Measurements from ENCODE around the gene LRRIQ4. TPM values are rescaled to one million over a fixed set of nuclear protein-coding genes. Genes with fewer than 3 reads are reported as not detected.
A peak's percentile ranks its signal among the peaks of the same experiment; 100 is the strongest.

The LRRIQ4 gene
- total and polyA plus RNA-seq, 2 experiments from 2014 or later = not detected

- peak overlapping the region; percentile 73 for H3K4me3 ChIP-seq
- no peaks in the 10 kb centered on the region for H3K36me3 ChIP-seq (ENCODE audit: low read depth)
- DNase-seq = peak; percentile 81
- H3F3A ChIP-seq (ENCODE audit: insufficient read depth) = no peaks in the 10 kb centered on the region; the same call in 1 of the 2 replicates
- WGBS, 2 experiments (ENCODE audit: low coverage in 1 of 2, low lambda C conversion rate in 2 of 2, missing lambda C conversion rate in 2 of 2) = 0 to 1% methylated on average over 19 to 27 of the region's 29 CpGs
- H2AFZ ChIP-seq = peak overlapping the region; percentile 97
- in situ Hi-C loops (cut with MboI) = no loop called here
- peak overlapping the region; percentile 83 for H3K4me2 ChIP-seq (ENCODE audit: unreplicated experiment)
- H3K9ac ChIP-seq = peak overlapping the region; percentile 86
- H3K4me1 ChIP-seq (ENCODE audit: insufficient read depth) = peaks cover 5% of the 10 kb centered on the region; the same call in 1 of the 2 replicates
- no peaks in the 10 kb centered on the region for H3K9me2 ChIP-seq (ENCODE audit: insufficient read depth)
- H3K27ac ChIP-seq = peak overlapping the region; percentile 89
- H3K27me3 ChIP-seq (replicated peaks; ENCODE audit: insufficient read depth) = no peaks in the 10 kb centered on the region
- H3K9me3 ChIP-seq (ENCODE audit: low read depth) = no peaks in the 10 kb centered on the region
- TF ChIP-seq EZH2phosphoT487 (IDR thresholded peaks at IDR 0.05; ENCODE audit: insufficient read depth, low read depth) (no peak), EZH2 (IDR thresholded peaks at IDR 0.05; ENCODE audit: insufficient read depth, poor library complexity, severe bottlenecking) (no peak)
- H3K79me2 ChIP-seq (ENCODE audit: insufficient read depth) = 0 out of 2 replicates have a peak, but pooled peaks cover 3% of the 10 kb centered on the region
- no peaks in the 10 kb centered on the region for H4K20me1 ChIP-seq (ENCODE audit: insufficient read depth)
These were observed 889 bp upstream of the LRRIQ4 start for GRCh38 chr3:169811631-169812331.

- H3K27ac ChIP-seq = peak overlapping the region; percentile 89
- H3F3A ChIP-seq (ENCODE audit: insufficient read depth) = peaks cover 4% of the 10 kb centered on the region
- no peaks in the 10 kb centered on the region for H3K9me3 ChIP-seq (ENCODE audit: low read depth)
- DNase-seq = no peak
- no peaks in the 10 kb centered on the region for H4K20me1 ChIP-seq (ENCODE audit: insufficient read depth)
- in situ Hi-C loops (cut with MboI) = no loop called here
- no peaks in the 10 kb centered on the region for H3K9me2 ChIP-seq (ENCODE audit: insufficient read depth)
- H3K4me1 ChIP-seq (ENCODE audit: insufficient read depth) = peaks cover 9% of the 10 kb centered on the region
- peak overlapping the region; percentile 83 for H3K4me2 ChIP-seq (ENCODE audit: unreplicated experiment)
- H3K79me2 ChIP-seq (ENCODE audit: insufficient read depth) = 0 out of 2 replicates have a peak, but pooled peaks cover 3% of the 10 kb centered on the region
- H3K4me3 ChIP-seq = peak overlapping the region; percentile 73
- H2AFZ ChIP-seq = peak overlapping the region; percentile 97
- peak overlapping the region; percentile 86 for H3K9ac ChIP-seq
- TF ChIP-seq EZH2phosphoT487 (IDR thresholded peaks at IDR 0.05; ENCODE audit: insufficient read depth, low read depth) (no peak), EZH2 (IDR thresholded peaks at IDR 0.05; ENCODE audit: insufficient read depth, poor library complexity, severe bottlenecking) (no peak)
- no peaks in the 10 kb centered on the region for H3K36me3 ChIP-seq (ENCODE audit: low read depth)
- no peaks in the 10 kb centered on the region for H3K27me3 ChIP-seq (replicated peaks; ENCODE audit: insufficient read depth)
- 32 to 39% methylated on average over 8 of the region's 8 CpGs for WGBS, 2 experiments (ENCODE audit: low coverage in 1 of 2, low lambda C conversion rate in 2 of 2, missing lambda C conversion rate in 2 of 2)
These were observed 608 bp downstream of the LRRIQ4 start for GRCh38 chr3:169813278-169813677.

GRCh38 chr3:169813757-169814517 is 1.3 kb downstream of the LRRIQ4 start:
- WGBS, 2 experiments (ENCODE audit: low coverage in 1 of 2, low lambda C conversion rate in 2 of 2, missing lambda C conversion rate in 2 of 2) = 60 to 62% methylated on average over 25 to 27 of the region's 27 CpGs
- H3K79me2 ChIP-seq (ENCODE audit: insufficient read depth) = 0 out of 2 replicates have a peak, but pooled peaks cover 3% of the 10 kb centered on the region
- DNase-seq = peak; percentile 60
- H3K4me2 ChIP-seq (ENCODE audit: unreplicated experiment) = peak overlapping the region; percentile 83
- no peaks in the 10 kb centered on the region for H3K9me3 ChIP-seq (ENCODE audit: low read depth)
- TF ChIP-seq EZH2phosphoT487 (IDR thresholded peaks at IDR 0.05; ENCODE audit: insufficient read depth, low read depth) (no peak), EZH2 (IDR thresholded peaks at IDR 0.05; ENCODE audit: insufficient read depth, poor library complexity, severe bottlenecking) (no peak)
- no peak overlapping the region for H3K27ac ChIP-seq
- H3K36me3 ChIP-seq (ENCODE audit: low read depth) = no peaks in the 10 kb centered on the region
- peak overlapping the region; percentile 86 for H3K9ac ChIP-seq
- no peaks in the 10 kb centered on the region for H3K9me2 ChIP-seq (ENCODE audit: insufficient read depth)
- H3K27me3 ChIP-seq (replicated peaks; ENCODE audit: insufficient read depth) = no peaks in the 10 kb centered on the region
- peaks cover 15% of the 10 kb centered on the region for H3K4me1 ChIP-seq (ENCODE audit: insufficient read depth)
- peak overlapping the region; percentile 73 for H3K4me3 ChIP-seq
- peaks cover 10% of the 10 kb centered on the region for H3F3A ChIP-seq (ENCODE audit: insufficient read depth)
- in situ Hi-C loops (cut with MboI) = no loop called here
- H2AFZ ChIP-seq = peak overlapping the region; percentile 97
- H4K20me1 ChIP-seq (ENCODE audit: insufficient read depth) = no peaks in the 10 kb centered on the region

- peak; percentile 17 for DNase-seq
- peaks cover 17% of the 10 kb centered on the region for H3K4me1 ChIP-seq (ENCODE audit: insufficient read depth)
- TF ChIP-seq EZH2 (IDR thresholded peaks at IDR 0.05; ENCODE audit: insufficient read depth, poor library complexity, severe bottlenecking) = no peak
- TF ChIP-seq EZH2phosphoT487 (IDR thresholded peaks at IDR 0.05; ENCODE audit: insufficient read depth, low read depth) = no peak
These were observed 3.0 kb downstream of the LRRIQ4 start for GRCh38 chr3:169815590-169816150.

More at GRCh38 chr3:169815590-169816150, 3.0 kb downstream of the LRRIQ4 start:
- Histone ChIP-seq H4K20me1 (ENCODE audit: insufficient read depth) (no peaks in the 10 kb centered on the region), H3K27ac (no peak overlapping the region), H3K4me2 (ENCODE audit: unreplicated experiment) (no peak overlapping the region), H3K9ac (no peak overlapping the region), H3K27me3 (replicated peaks; ENCODE audit: insufficient read depth) (no peaks in the 10 kb centered on the region), H3K9me3 (ENCODE audit: low read depth) (no peaks in the 10 kb centered on the region), H3F3A (ENCODE audit: insufficient read depth) (peaks cover 12% of the 10 kb centered on the region), H3K36me3 (ENCODE audit: low read depth) (no peaks in the 10 kb centered on the region), H3K4me3 (no peak overlapping the region), H2AFZ (no peak overlapping the region), H3K79me2 (ENCODE audit: insufficient read depth) (0 out of 2 replicates have a peak, but pooled peaks cover 3% of the 10 kb centered on the region), H3K9me2 (ENCODE audit: insufficient read depth) (no peaks in the 10 kb centered on the region)
- WGBS, 2 experiments (ENCODE audit: low coverage in 1 of 2, low lambda C conversion rate in 2 of 2, missing lambda C conversion rate in 2 of 2) = 77 to 82% methylated on average over 4 of the region's 4 CpGs
- in situ Hi-C loops (cut with MboI) = no loop called here
